OCI-LY3 (cell line): ENCODE results near the gene PCLO.

Source experiments
- H2AFZ ChIP-seq: fragments of 200-600, 300-600 bp; shearing (Covaris generic); 2 replicates; pipeline ENCODE4 v1.6.0; 2014; ENCODE audit warnings: antibody characterized with exemption, low read depth, low read length
- H3K27ac ChIP-seq: fragments of 200-600, 300-600 bp; sonication (generic); 2 replicates; pipeline ENCODE4 v1.5.1; 2014; ENCODE audit warnings: mild to moderate bottlenecking, low read length, moderate library complexity, mixed read lengths
- H3K27me3 ChIP-seq: fragments of 200-600, 300-600 bp; sonication (generic); 2 replicates; pipeline ENCODE4 v1.6.1; 2014; ENCODE audit warnings: low read depth, low read length, mixed read lengths
- H3K36me3 ChIP-seq: fragments of 200-600, 300-600 bp; sonication (generic); replicated peaks from 2 replicates; pipeline ENCODE3; 2014; ENCODE audit warnings: low read depth, low read length, mixed read lengths
- H3K4me1 ChIP-seq: fragments of 300-600, 200-600 bp; sonication (generic); 2 replicates; pipeline ENCODE4 v1.6.1; 2014; ENCODE audit warnings: low read length, mixed read lengths
- H3K4me2 ChIP-seq: fragments of 200-600, 300-600 bp; sonication (generic); 2 replicates; pipeline ENCODE4 v1.6.1; 2014; ENCODE audit warnings: low read length, mixed read lengths
- H3K4me3 ChIP-seq: fragments of 300-600, 200-600 bp; sonication (generic); 2 replicates; pipeline ENCODE4 v1.5.1; 2014; ENCODE audit warnings: antibody characterized with exemption, mild to moderate bottlenecking, low read length, moderate library complexity
- H3K79me2 ChIP-seq: fragments of 300-600, 200-600 bp; shearing (Covaris generic); 2 replicates; pipeline ENCODE4 v1.6.1; 2014; ENCODE audit warnings: mild to moderate bottlenecking, low read length, mixed read lengths
- H3K9ac ChIP-seq: fragments of 300-600, 200-600 bp; shearing (Covaris generic); 2 replicates; pipeline ENCODE4 v1.6.0; 2014; ENCODE audit warnings: mild to moderate bottlenecking, low read length, moderate library complexity
- H3K9me3 ChIP-seq: fragments of 200-600, 300-600 bp; shearing (Covaris generic); 2 replicates; pipeline ENCODE4 v1.6.1; 2014; ENCODE audit warnings: low read length, mixed read lengths; ENCODE audit not compliant: insufficient read depth
- H4K20me1 ChIP-seq: fragments of 200-600, 300-600 bp; sonication (generic); 2 replicates; pipeline ENCODE4 v1.6.1; 2016; ENCODE audit warnings: low read length, mixed read lengths; ENCODE audit not compliant: insufficient read depth
- EZH2phosphoT487 ChIP-seq: fragments of 200-600 bp; shearing (Covaris generic); IDR thresholded peaks from 2 replicates; pipeline ENCODE4 v1.6.1; 2018; ENCODE audit warnings: antibody characterized with exemption, mixed run types, low read depth
- TF ChIP-seq, protein P1 (sequence below): fragments of 200-600, 300-600 bp; sonication (generic); IDR thresholded peaks from 2 replicates; pipeline ENCODE4 v1.5.1; 2014; ENCODE audit warnings: antibody characterized with exemption, low read length, low read depth

Gene PCLO

DNA sequence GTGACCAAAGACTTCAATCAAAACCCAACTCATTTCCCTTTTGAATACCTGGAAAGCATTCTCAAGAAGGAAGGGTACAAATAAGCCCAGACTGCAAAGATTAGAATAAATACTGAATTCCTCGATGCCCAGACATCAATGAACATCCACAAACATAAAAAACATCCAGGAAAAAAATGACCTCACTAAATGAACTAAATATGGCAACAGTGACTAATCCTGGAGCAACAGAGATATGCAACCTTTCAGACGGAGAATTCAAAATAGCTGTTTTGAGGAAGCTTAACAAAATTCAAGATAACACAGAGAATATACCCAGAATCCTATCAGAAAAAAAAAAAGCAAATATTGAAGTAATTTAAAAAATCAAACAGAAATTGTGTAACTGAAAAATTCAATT is 43.2 kb downstream of the PCLO start:
- no peak overlapping the region for H3K9ac ChIP-seq
- H3K4me1 ChIP-seq: no peaks in the 10 kb centered on the region
- no peak overlapping the region for H3K4me2 ChIP-seq
- no peak overlapping the region for H2AFZ ChIP-seq
- H4K20me1 ChIP-seq: no peaks in the 10 kb centered on the region
- H3K27ac ChIP-seq: no peak overlapping the region
- H3K9me3 ChIP-seq: no peaks in the 10 kb centered on the region
- no peak for TF ChIP-seq EZH2phosphoT487
- TF ChIP-seq, protein P1, sequence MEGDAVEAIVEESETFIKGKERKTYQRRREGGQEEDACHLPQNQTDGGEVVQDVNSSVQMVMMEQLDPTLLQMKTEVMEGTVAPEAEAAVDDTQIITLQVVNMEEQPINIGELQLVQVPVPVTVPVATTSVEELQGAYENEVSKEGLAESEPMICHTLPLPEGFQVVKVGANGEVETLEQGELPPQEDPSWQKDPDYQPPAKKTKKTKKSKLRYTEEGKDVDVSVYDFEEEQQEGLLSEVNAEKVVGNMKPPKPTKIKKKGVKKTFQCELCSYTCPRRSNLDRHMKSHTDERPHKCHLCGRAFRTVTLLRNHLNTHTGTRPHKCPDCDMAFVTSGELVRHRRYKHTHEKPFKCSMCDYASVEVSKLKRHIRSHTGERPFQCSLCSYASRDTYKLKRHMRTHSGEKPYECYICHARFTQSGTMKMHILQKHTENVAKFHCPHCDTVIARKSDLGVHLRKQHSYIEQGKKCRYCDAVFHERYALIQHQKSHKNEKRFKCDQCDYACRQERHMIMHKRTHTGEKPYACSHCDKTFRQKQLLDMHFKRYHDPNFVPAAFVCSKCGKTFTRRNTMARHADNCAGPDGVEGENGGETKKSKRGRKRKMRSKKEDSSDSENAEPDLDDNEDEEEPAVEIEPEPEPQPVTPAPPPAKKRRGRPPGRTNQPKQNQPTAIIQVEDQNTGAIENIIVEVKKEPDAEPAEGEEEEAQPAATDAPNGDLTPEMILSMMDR: no peak
- no peaks in the 10 kb centered on the region for H3K36me3 ChIP-seq
- no peaks in the 10 kb centered on the region for H3K79me2 ChIP-seq
- H3K4me3 ChIP-seq: no peak overlapping the region
- H3K27me3 ChIP-seq: no peaks in the 10 kb centered on the region

DNA sequence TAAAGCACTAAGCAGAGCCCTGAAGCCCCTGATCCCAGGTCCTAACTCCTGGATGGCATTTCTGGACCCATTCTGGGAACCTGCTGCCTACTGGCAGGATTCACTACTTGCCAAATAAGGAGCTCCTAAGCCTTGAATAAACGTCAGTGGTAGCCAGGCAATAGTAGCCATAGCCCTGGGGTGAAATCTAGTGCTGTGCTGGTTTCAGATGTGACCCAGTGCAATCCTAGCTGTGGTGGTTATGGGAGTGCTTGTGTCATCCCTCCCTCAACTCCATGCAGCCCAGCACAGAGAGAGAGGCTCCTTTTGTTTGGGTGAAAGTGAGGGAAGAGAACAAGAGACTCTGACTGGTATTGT is 43.7 kb downstream of the PCLO start:
- no peak overlapping the region for H3K9ac ChIP-seq
- no peak overlapping the region for H2AFZ ChIP-seq
- H3K27ac ChIP-seq: no peak overlapping the region
- no peak overlapping the region for H3K4me3 ChIP-seq
- H3K4me1 ChIP-seq: no peaks in the 10 kb centered on the region
- no peak overlapping the region for H3K4me2 ChIP-seq
- TF ChIP-seq EZH2phosphoT487: no peak
- TF ChIP-seq, protein P1: no peak
- no peaks in the 10 kb centered on the region for H3K79me2 ChIP-seq
- H4K20me1 ChIP-seq: no peaks in the 10 kb centered on the region
- H3K27me3 ChIP-seq: no peaks in the 10 kb centered on the region
- H3K9me3 ChIP-seq: no peaks in the 10 kb centered on the region
- no peaks in the 10 kb centered on the region for H3K36me3 ChIP-seq

DNA sequence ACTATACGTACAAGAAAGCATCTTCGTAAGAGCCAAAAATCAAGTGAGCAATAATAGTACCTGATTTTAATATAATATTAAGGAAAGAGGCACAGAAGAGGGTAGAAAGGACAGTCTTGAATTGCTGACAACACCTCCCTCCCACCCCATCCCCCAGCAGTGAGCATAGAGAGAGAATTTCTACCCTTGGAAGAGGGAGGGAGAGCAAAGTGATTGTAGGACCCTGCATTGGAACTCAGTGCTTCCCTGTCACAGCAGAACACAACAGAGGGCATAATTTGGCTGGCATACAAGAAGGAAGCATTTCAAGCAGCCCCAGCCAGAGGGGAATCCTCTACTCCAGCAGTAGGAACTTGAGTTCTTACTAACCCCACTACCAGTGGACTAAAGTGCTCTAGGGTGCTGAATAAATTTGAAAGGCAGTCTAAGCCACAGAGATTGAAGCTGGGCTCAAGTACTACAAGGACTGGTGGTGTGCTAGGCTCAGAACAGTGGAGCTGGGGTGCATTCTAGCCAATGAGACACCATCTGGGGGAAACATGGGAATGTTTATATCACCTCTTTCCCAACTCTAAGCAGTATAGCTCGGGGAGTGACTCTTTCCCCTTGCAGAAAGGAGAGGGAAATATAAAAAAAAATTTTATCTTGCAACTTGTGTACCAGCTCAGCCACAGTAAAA is 44.2 kb downstream of the PCLO start:
- Histone ChIP-seq H3K27ac (no peak overlapping the region), H2AFZ (no peak overlapping the region), H4K20me1 (no peaks in the 10 kb centered on the region), H3K4me3 (no peak overlapping the region), H3K9ac (no peak overlapping the region), H3K4me1 (no peaks in the 10 kb centered on the region), H3K4me2 (no peak overlapping the region), H3K27me3 (no peaks in the 10 kb centered on the region), H3K79me2 (no peaks in the 10 kb centered on the region), H3K36me3 (no peaks in the 10 kb centered on the region), H3K9me3 (no peaks in the 10 kb centered on the region)
- TF ChIP-seq EZH2phosphoT487: no peak
- TF ChIP-seq, protein P1: no peak

DNA sequence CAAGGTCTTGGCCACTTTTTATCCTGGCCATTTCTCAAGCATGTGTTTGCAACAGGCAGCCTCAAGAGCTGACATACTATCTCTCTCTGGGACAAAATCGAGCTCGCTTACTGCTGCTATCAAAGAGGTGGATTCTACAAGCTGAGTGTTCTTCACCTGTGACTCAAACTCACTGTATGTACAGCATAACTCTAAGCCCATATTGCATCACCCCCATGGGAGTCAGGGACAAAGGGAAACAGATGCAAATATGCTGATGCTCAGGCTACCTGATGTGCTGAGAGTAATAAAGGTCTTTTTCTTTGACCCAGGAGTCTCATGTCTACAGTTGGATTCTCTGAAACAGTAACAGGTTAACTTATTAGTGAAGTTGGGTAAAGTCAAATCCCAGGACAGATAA is 45.2 kb downstream of the PCLO start:
- H3K9me3 ChIP-seq: no peaks in the 10 kb centered on the region
- no peaks in the 10 kb centered on the region for H4K20me1 ChIP-seq
- no peak overlapping the region for H3K4me3 ChIP-seq
- H3K27ac ChIP-seq: no peak overlapping the region
- no peaks in the 10 kb centered on the region for H3K4me1 ChIP-seq
- no peak overlapping the region for H3K4me2 ChIP-seq
- TF ChIP-seq, protein P1: no peak
- no peak for TF ChIP-seq EZH2phosphoT487
- H3K79me2 ChIP-seq: no peaks in the 10 kb centered on the region
- H3K27me3 ChIP-seq: no peaks in the 10 kb centered on the region
- H3K9ac ChIP-seq: no peak overlapping the region
- no peak overlapping the region for H2AFZ ChIP-seq
- H3K36me3 ChIP-seq: no peaks in the 10 kb centered on the region
